Neural cell (in vitro differentiated cells): Measurements from ENCODE around the gene FUS. TPM values are rescaled to one million over a fixed set of nuclear protein-coding genes. Genes with fewer than 3 reads are reported as not detected.

Experiments
- H2AFZ ChIP-seq: fragments of 200-600, 300-800 bp; sonication (generic), shearing (Covaris generic); 2 replicates; pipeline ENCODE4 v1.6.0; 2014; ENCODE audit warnings: low read depth, mild to moderate bottlenecking, antibody characterized with exemption, low read length, moderate library complexity
- H3F3A ChIP-seq: fragments of 200-600 bp; shearing (Covaris generic); 2 replicates; pipeline ENCODE4 v1.6.1; 2016; ENCODE audit warnings: mild to moderate bottlenecking, moderate library complexity, mixed read lengths, antibody characterized with exemption, low read length; ENCODE audit not compliant: insufficient read depth, poor library complexity, severe bottlenecking
- H3K27ac ChIP-seq: fragments of 200-600, 300-800 bp; sonication (generic), shearing (Covaris generic); 2 replicates; pipeline ENCODE4 v1.5.1; 2014; ENCODE audit warnings: mild to moderate bottlenecking, low read length, moderate library complexity
- H3K27me3 ChIP-seq: fragments of 300-800, 200-600 bp; sonication (generic), shearing (Covaris generic); 2 replicates; pipeline ENCODE4 v1.6.0; 2014; ENCODE audit warnings: mild to moderate bottlenecking, low read depth, low read length, moderate library complexity; ENCODE audit not compliant: insufficient read depth
- H3K36me3 ChIP-seq: fragments of 300-800, 200-600 bp; sonication (generic), shearing (Covaris generic); 2 replicates; pipeline ENCODE4 v1.5.1; 2014; ENCODE audit warnings: mild to moderate bottlenecking, antibody characterized with exemption, low read length, moderate library complexity; ENCODE audit not compliant: insufficient read depth
- H3K4me2 ChIP-seq: fragments of 300-800, 200-600 bp; sonication (generic), shearing (Covaris generic); 2 replicates; pipeline ENCODE4 v1.6.0; 2014; ENCODE audit warnings: mild to moderate bottlenecking, low read length
- H3K4me3 ChIP-seq: fragments of 300-800, 200-600 bp; sonication (generic), shearing (Covaris generic); 2 replicates; pipeline ENCODE4 v1.5.1; 2014; ENCODE audit warnings: mild to moderate bottlenecking, low read length, moderate library complexity
- H3K79me2 ChIP-seq: fragments of 200-600 bp; shearing (Covaris generic); replicated peaks from 2 replicates; pipeline ENCODE4 v1.6.0; 2014; ENCODE audit warnings: mild to moderate bottlenecking, low read length, moderate library complexity; ENCODE audit not compliant: insufficient read depth
- H3K9ac ChIP-seq: fragments of 300-800, 200-600 bp; sonication (generic), shearing (Covaris generic); 2 replicates; pipeline ENCODE4 v1.6.1; 2016; ENCODE audit warnings: mild to moderate bottlenecking, low read length, mixed read lengths
- H3K9me2 ChIP-seq: fragments of 200-600 bp; shearing (Covaris generic); 2 replicates; pipeline ENCODE4 v1.6.1; 2016; ENCODE audit warnings: mild to moderate bottlenecking, low read length, mixed read lengths; ENCODE audit not compliant: insufficient read depth
- H3K9me3 ChIP-seq: fragments of 200-600, 300-800 bp; sonication (generic), shearing (Covaris generic); 2 replicates; pipeline ENCODE4 v1.6.1; 2016; ENCODE audit warnings: mild to moderate bottlenecking, mixed run types, low read length, moderate library complexity, mixed read lengths
- H4K20me1 ChIP-seq: fragments of 200-600 bp; shearing (Covaris generic); 2 replicates; pipeline ENCODE4 v1.6.1; 2016; ENCODE audit warnings: mild to moderate bottlenecking, mixed run types; ENCODE audit not compliant: insufficient read depth
- EP300 ChIP-seq: fragments of 450-650 bp; conservative IDR thresholded peaks from 2 replicates; pipeline ENCODE4 v1.6.1; 2014; ENCODE audit warnings: antibody characterized with exemption, mild to moderate bottlenecking, moderate library complexity; ENCODE audit not compliant: poor library complexity, severe bottlenecking
- EZH2 ChIP-seq: fragments of 200-600, 300-800 bp; shearing (Covaris generic), sonication (generic); IDR thresholded peaks from 2 replicates; pipeline ENCODE4 v1.6.1; 2014; ENCODE audit warnings: antibody characterized with exemption, low read length, borderline replicate concordance, mild to moderate bottlenecking; ENCODE audit not compliant: insufficient read depth, poor library complexity, severe bottlenecking
- MXI1 ChIP-seq: fragments of 450-650 bp; conservative IDR thresholded peaks from 2 replicates; pipeline ENCODE4 v1.6.1; 2014; ENCODE audit warnings: antibody characterized with exemption, mild to moderate bottlenecking; ENCODE audit not compliant: poor library complexity, severe bottlenecking
- POLR2AphosphoS5 ChIP-seq: IDR thresholded peaks from 2 replicates; pipeline ENCODE4 v1.6.1; 2012
- RAD21 ChIP-seq: fragments of 450-650 bp; conservative IDR thresholded peaks from 2 replicates; pipeline ENCODE4 v1.6.1; 2014; ENCODE audit warnings: antibody characterized with exemption, mild to moderate bottlenecking, moderate library complexity
- SMC3 ChIP-seq: fragments of 450-650 bp; conservative IDR thresholded peaks from 2 replicates; pipeline ENCODE4 v1.6.1; 2014; ENCODE audit warnings: antibody characterized with exemption, mild to moderate bottlenecking, moderate library complexity; ENCODE audit not compliant: poor library complexity
- TAF1 ChIP-seq: IDR thresholded peaks from 2 replicates; pipeline ENCODE4 v1.6.1; 2012; ENCODE audit warnings: low read depth
- polyA plus RNA-seq: library from polyadenylated mRNA; depleted of rRNA; stranded (reverse); fragments of >200 nt; gene quantifications from 2 replicates; pipeline ENCODE4 v1.2.3, GENCODE V29; 2014
- TF ChIP-seq, protein P1 (sequence below): fragments of 450-650 bp; IDR thresholded peaks from 2 replicates; pipeline ENCODE4 v1.5.1; 2014; ENCODE audit warnings: antibody characterized with exemption, mild to moderate bottlenecking, moderate library complexity; ENCODE audit not compliant: poor library complexity, severe bottlenecking
- TF ChIP-seq, protein P2 (sequence below): IDR thresholded peaks from 2 replicates; pipeline ENCODE4 v1.6.1; 2012; ENCODE audit warnings: borderline replicate concordance

Gene FUS
- polyA plus RNA-seq, 1 donor from 2014 or later = 54.3 TPM

DNA sequence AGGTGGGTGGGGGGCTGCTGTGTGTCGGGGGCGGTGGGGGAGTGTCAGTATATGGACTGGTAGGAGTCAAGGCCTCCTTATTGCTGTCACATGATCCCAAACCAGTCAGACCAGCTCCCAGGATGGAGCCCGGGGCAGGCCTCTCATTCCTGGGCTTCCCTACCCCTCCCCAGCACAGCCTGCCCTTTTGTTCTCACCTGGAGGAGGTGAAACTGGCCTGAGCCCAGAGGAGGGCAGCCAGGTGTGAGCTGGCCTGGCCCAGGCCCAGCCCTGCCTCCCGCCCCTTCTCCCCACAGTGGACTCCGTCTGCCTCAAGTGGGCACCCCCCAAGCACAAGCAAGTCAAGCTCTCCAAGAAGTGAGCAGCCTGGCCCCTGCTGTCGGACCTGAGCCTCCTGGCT is 49.0 kb upstream of the FUS start:
- Histone ChIP-seq H3K27me3 (no peaks in the 10 kb centered on the region), H3K27ac (no peak overlapping the region), H3F3A (no peaks in the 10 kb centered on the region), H3K79me2 (no peaks in the 10 kb centered on the region), H3K9ac (no peak overlapping the region), H2AFZ (no peak overlapping the region), H3K9me2 (no peaks in the 10 kb centered on the region), H3K36me3 (no peaks in the 10 kb centered on the region), H3K4me3 (no peak overlapping the region), H3K4me2 (no peak overlapping the region), H3K9me3 (no peaks in the 10 kb centered on the region), H4K20me1 (no peaks in the 10 kb centered on the region)
- TF ChIP-seq RAD21 (no peak), EP300 (no peak), EZH2 (no peak), POLR2AphosphoS5 (no peak), SMC3 (no peak), MXI1 (no peak), TAF1 (no peak)
- TF ChIP-seq, protein P1, sequence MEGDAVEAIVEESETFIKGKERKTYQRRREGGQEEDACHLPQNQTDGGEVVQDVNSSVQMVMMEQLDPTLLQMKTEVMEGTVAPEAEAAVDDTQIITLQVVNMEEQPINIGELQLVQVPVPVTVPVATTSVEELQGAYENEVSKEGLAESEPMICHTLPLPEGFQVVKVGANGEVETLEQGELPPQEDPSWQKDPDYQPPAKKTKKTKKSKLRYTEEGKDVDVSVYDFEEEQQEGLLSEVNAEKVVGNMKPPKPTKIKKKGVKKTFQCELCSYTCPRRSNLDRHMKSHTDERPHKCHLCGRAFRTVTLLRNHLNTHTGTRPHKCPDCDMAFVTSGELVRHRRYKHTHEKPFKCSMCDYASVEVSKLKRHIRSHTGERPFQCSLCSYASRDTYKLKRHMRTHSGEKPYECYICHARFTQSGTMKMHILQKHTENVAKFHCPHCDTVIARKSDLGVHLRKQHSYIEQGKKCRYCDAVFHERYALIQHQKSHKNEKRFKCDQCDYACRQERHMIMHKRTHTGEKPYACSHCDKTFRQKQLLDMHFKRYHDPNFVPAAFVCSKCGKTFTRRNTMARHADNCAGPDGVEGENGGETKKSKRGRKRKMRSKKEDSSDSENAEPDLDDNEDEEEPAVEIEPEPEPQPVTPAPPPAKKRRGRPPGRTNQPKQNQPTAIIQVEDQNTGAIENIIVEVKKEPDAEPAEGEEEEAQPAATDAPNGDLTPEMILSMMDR = no peak
- TF ChIP-seq, protein P2, sequence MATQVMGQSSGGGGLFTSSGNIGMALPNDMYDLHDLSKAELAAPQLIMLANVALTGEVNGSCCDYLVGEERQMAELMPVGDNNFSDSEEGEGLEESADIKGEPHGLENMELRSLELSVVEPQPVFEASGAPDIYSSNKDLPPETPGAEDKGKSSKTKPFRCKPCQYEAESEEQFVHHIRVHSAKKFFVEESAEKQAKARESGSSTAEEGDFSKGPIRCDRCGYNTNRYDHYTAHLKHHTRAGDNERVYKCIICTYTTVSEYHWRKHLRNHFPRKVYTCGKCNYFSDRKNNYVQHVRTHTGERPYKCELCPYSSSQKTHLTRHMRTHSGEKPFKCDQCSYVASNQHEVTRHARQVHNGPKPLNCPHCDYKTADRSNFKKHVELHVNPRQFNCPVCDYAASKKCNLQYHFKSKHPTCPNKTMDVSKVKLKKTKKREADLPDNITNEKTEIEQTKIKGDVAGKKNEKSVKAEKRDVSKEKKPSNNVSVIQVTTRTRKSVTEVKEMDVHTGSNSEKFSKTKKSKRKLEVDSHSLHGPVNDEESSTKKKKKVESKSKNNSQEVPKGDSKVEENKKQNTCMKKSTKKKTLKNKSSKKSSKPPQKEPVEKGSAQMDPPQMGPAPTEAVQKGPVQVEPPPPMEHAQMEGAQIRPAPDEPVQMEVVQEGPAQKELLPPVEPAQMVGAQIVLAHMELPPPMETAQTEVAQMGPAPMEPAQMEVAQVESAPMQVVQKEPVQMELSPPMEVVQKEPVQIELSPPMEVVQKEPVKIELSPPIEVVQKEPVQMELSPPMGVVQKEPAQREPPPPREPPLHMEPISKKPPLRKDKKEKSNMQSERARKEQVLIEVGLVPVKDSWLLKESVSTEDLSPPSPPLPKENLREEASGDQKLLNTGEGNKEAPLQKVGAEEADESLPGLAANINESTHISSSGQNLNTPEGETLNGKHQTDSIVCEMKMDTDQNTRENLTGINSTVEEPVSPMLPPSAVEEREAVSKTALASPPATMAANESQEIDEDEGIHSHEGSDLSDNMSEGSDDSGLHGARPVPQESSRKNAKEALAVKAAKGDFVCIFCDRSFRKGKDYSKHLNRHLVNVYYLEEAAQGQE = no peak

DNA sequence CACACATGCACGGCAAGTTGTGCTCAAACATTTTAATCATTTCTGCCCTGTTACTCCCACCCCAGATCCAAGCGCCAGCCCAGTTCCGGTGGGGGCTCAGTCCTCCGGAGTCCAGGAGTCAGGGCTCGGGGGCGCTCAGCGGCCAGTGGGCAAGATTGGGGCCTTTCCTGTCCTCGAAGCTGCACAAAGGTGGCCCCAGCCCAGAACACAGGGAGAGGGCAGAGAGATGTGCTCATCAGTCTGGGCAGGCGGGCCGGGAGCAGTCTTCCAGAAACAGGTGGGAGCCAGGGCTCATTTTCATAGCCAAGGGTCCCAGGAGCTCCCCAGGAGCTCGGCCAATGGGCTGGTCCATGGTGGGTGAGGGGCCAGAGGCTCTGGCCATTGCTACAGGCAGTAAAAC is 48.5 kb upstream of the FUS start:
- Histone ChIP-seq H3K9ac (no peak overlapping the region), H3K9me3 (no peaks in the 10 kb centered on the region), H2AFZ (no peak overlapping the region), H3K4me2 (no peak overlapping the region), H3K4me3 (no peak overlapping the region), H4K20me1 (no peaks in the 10 kb centered on the region), H3K27ac (no peak overlapping the region), H3K79me2 (no peaks in the 10 kb centered on the region), H3K36me3 (no peaks in the 10 kb centered on the region), H3K9me2 (no peaks in the 10 kb centered on the region), H3F3A (no peaks in the 10 kb centered on the region), H3K27me3 (no peaks in the 10 kb centered on the region)
- TF ChIP-seq SMC3 = no peak
- no peak for TF ChIP-seq POLR2AphosphoS5
- TF ChIP-seq EP300 = no peak
- TF ChIP-seq, protein P1 = no peak
- TF ChIP-seq MXI1 = no peak
- no peak for TF ChIP-seq TAF1
- TF ChIP-seq EZH2 = no peak
- TF ChIP-seq, protein P2 = no peak
- TF ChIP-seq RAD21 = no peak
